Liver (tissue), 9 donors: ENCODE measurements around the gene ART3. TPM values are rescaled to one million over a fixed set of nuclear protein-coding genes. Genes with fewer than 3 reads are reported as not detected.

Experiments used
- DNase-seq: peaks from one replicate; pipeline ENCODE4 v3.0.0-alpha.2; 2017; ENCODE audit warnings: low spot score
- H3K27ac ChIP-seq, 2 donors: one replicate each; pipeline ENCODE4 v1.7.0; 2013; ENCODE audit warnings: inconsistent platforms in 2 of 2, low read length in 2 of 2, control low read depth in 1 of 2, low read depth in 1 of 2, mild to moderate bottlenecking in 1 of 2
- H3K27me3 ChIP-seq, 4 donors: one replicate each; pipeline versions ENCODE4 v1.6.1 to v1.7.0; 2013; ENCODE audit warnings: low read length in 3 of 4, inconsistent platforms in 1 of 4, mild to moderate bottlenecking in 1 of 4, moderate library complexity in 1 of 4; ENCODE audit not compliant: control insufficient read depth in 4 of 4, insufficient read depth in 4 of 4
- H3K36me3 ChIP-seq, 4 donors: one replicate each; pipeline versions ENCODE4 v1.6.1 to v1.7.0; 2013; ENCODE audit warnings: low read length in 3 of 4, mild to moderate bottlenecking in 3 of 4, low read depth in 1 of 4, moderate library complexity in 1 of 4; ENCODE audit not compliant: control insufficient read depth in 4 of 4, insufficient read depth in 3 of 4
- H3K4me1 ChIP-seq, 4 donors: one replicate each; pipeline versions ENCODE4 v1.6.1 to v1.7.0; 2013; ENCODE audit warnings: low read length in 3 of 4, mild to moderate bottlenecking in 3 of 4, moderate library complexity in 1 of 4; ENCODE audit not compliant: control insufficient read depth in 4 of 4, insufficient read depth in 4 of 4
- H3K4me3 ChIP-seq, 3 donors: one replicate each; pipeline versions ENCODE4 v1.6.1 to v1.7.0; 2013; ENCODE audit warnings: low read length in 3 of 3, control low read depth in 1 of 3, low read depth in 1 of 3, mild to moderate bottlenecking in 1 of 3
- H3K9ac ChIP-seq, 2 donors: one replicate each; pipeline ENCODE4 v1.7.0; 2013; ENCODE audit warnings: low read length in 2 of 2, mild to moderate bottlenecking in 2 of 2, moderate library complexity in 2 of 2, control low read depth in 1 of 2, low read depth in 1 of 2
- H3K9me3 ChIP-seq, 4 donors: one replicate each; pipeline versions ENCODE4 v1.6.1 to v1.7.0; 2013; ENCODE audit warnings: low read length in 3 of 4; ENCODE audit not compliant: control insufficient read depth in 4 of 4
- FOXA1 ChIP-seq: IDR thresholded peaks from 2 replicates; pipeline ENCODE4 v1.6.1; 2016; ENCODE audit warnings: antibody characterized with exemption
- FOXA2 ChIP-seq: IDR thresholded peaks from 2 replicates; pipeline ENCODE4 v1.6.1; 2016; ENCODE audit warnings: antibody characterized with exemption
- GABPA ChIP-seq, 2 donors: IDR thresholded peaks in 1 of 2; conservative IDR thresholded peaks in 1 of 2; 2 replicates each; pipeline ENCODE4 v1.6.1; 2016; ENCODE audit warnings: antibody characterized with exemption in 2 of 2, mild to moderate bottlenecking in 1 of 2, moderate library complexity in 1 of 2
- HNF4A ChIP-seq, 2 donors: conservative IDR thresholded peaks; 2 replicates each; pipeline ENCODE4 v1.6.1; 2016; ENCODE audit warnings: antibody characterized with exemption in 2 of 2, mild to moderate bottlenecking in 2 of 2
- HNF4G ChIP-seq: IDR thresholded peaks from 2 replicates; pipeline ENCODE4 v1.6.1; 2016; ENCODE audit warnings: antibody characterized with exemption
- JUND ChIP-seq, 2 donors: IDR thresholded peaks; 2 replicates each; pipeline ENCODE4 v1.6.1; 2016; ENCODE audit warnings: antibody characterized with exemption in 2 of 2
- NR2F2 ChIP-seq: IDR thresholded peaks from 2 replicates; pipeline ENCODE4 v1.6.1; 2016; ENCODE audit warnings: antibody characterized with exemption
- RAD21 ChIP-seq, 2 donors: IDR thresholded peaks; 2 replicates each; pipeline ENCODE4 v1.6.1; 2016; ENCODE audit warnings: antibody characterized with exemption in 2 of 2, mild to moderate bottlenecking in 2 of 2
- REST ChIP-seq: IDR thresholded peaks from 2 replicates; pipeline ENCODE4 v1.6.1; 2016; ENCODE audit warnings: antibody characterized with exemption, mild to moderate bottlenecking
- SP1 ChIP-seq: IDR thresholded peaks from 2 replicates; pipeline ENCODE4 v1.6.1; 2018; ENCODE audit warnings: antibody characterized with exemption, mild to moderate bottlenecking
- TAF1 ChIP-seq: conservative IDR thresholded peaks from 2 replicates; pipeline ENCODE4 v1.6.1; 2016; ENCODE audit warnings: antibody characterized with exemption, mild to moderate bottlenecking
- YY1 ChIP-seq: IDR thresholded peaks from 2 replicates; pipeline ENCODE4 v1.6.1; 2016; ENCODE audit warnings: antibody characterized with exemption, mild to moderate bottlenecking
- WGBS: extraction: QIAGEN DNeasy Blood & Tissue Kit; methylation state at CpG from one replicate; pipeline ENCODE4 v1.1.7; 2013; 5-methylcytosine and 5-hydroxymethylcytosine counted together
- polyA plus RNA-seq, 2 donors: library from polyadenylated mRNA; stranded (reverse) in 1 of 2; unstranded in 1 of 2; fragments of 200-250 nt in 1 of 2; fragments of >200 nt in 1 of 2; fragmentation: Nextera tagmentation in 1 of 2; extraction: Ambion mirVana in 1 of 2; gene quantifications; one replicate each; pipeline versions ENCODE4 v1.2.1 to v1.2.3, GENCODE V29; 2013 to 2015
- total RNA-seq, 2 donors: library from RNA; depleted of rRNA; stranded (reverse); fragments of >200 nt; gene quantifications; one replicate each; pipeline ENCODE4 v1.2.3, GENCODE V29; 2014
- TF ChIP-seq, protein P1 (sequence below): IDR thresholded peaks from 2 replicates; pipeline ENCODE4 v1.6.1; 2016; ENCODE audit warnings: antibody characterized with exemption
- donor health status: healthy.
- donor health status: healthy.
- donor health status: healthy.
- donor health status: healthy.
- donor health status: healthy.

ART3 gene
- total and polyA plus RNA-seq, 4 donors = 0.08 TPM; not detected in 3

GRCh38 chr4:76155979-76156378 lies 81.5 kb downstream of the ART3 start:
- no peak for DNase-seq
- 76% methylated on average over 3 of the region's 3 CpGs for WGBS
- H3K4me1 ChIP-seq = no peaks in the 10 kb centered on the region
- H3K9ac ChIP-seq = no peak overlapping the region
- H3K9me3 ChIP-seq = no peaks in the 10 kb centered on the region
- no peak overlapping the region for H3K4me3 ChIP-seq
- H3K27ac ChIP-seq = no peak overlapping the region
- H3K27me3 ChIP-seq = no peaks in the 10 kb centered on the region
- TF ChIP-seq TAF1 (no peak), FOXA1 (no peak), HNF4G (no peak), NR2F2 (no peak), JUND (IDR thresholded peaks at IDR 0.05) (no peak), HNF4A (conservative IDR thresholded peaks at IDR 0.05) (no peak), REST (no peak)
- H3K36me3 ChIP-seq = peaks cover 0 to 15% (median 12%) of the 10 kb centered on the region in 4 donors

- H3K27me3 ChIP-seq = no peaks in the 10 kb centered on the region
- no peaks in the 10 kb centered on the region for H3K9me3 ChIP-seq
- H3K9ac ChIP-seq = no peak overlapping the region
- 13% methylated on average over 2 of the region's 2 CpGs for WGBS
- TF ChIP-seq TAF1 (no peak), FOXA1 (no peak), YY1 (no peak), NR2F2 (no peak), JUND (IDR thresholded peaks at IDR 0.05) (no peak), RAD21 (IDR thresholded peaks at IDR 0.05) (no peak), SP1 (no peak), GABPA (IDR thresholded peaks at IDR 0.05 in 1 of 2, conservative IDR thresholded peaks at IDR 0.05 in 1 of 2) (no peak), FOXA2 (no peak), HNF4A (conservative IDR thresholded peaks at IDR 0.05) (no peak), HNF4G (no peak)
- TF ChIP-seq, protein P1, sequence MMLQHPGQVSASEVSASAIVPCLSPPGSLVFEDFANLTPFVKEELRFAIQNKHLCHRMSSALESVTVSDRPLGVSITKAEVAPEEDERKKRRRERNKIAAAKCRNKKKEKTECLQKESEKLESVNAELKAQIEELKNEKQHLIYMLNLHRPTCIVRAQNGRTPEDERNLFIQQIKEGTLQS = no peak
- H3K36me3 ChIP-seq = peaks cover 0 to 21% (median 19%) of the 10 kb centered on the region in 4 donors
- no peak overlapping the region for H3K4me3 ChIP-seq
- DNase-seq = no peak
- no peak overlapping the region for H3K27ac ChIP-seq
- H3K4me1 ChIP-seq = no peaks in the 10 kb centered on the region
These were observed 82.1 kb downstream of the ART3 start for GRCh38 chr4:76156635-76157034.

DNA sequence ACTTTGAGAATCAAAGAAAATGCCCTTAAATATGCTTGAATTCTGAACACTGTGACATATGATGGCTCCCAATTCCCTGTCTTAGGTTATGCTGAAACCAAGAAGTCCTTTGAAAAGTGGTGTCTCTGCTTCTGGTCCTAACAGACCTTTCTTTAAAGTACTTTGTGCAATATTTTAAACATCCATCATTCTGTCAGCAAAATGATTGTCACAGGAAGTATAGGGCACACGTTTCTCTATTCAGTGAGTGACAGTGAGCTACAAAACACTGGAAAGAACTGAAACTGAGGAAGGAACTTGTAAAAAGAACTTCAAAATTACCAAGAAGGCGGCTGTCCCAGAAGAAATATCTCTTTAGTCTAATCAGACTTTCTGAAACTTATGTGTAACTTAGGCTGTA lies 85.8 kb downstream of the ART3 start:
- TF ChIP-seq FOXA1 (no peak), YY1 (no peak), TAF1 (no peak), GABPA (IDR thresholded peaks at IDR 0.05 in 1 of 2, conservative IDR thresholded peaks at IDR 0.05 in 1 of 2) (no peak), JUND (IDR thresholded peaks at IDR 0.05) (no peak), FOXA2 (no peak), REST (no peak), SP1 (no peak), RAD21 (IDR thresholded peaks at IDR 0.05) (no peak), HNF4A (conservative IDR thresholded peaks at IDR 0.05) (no peak)
- TF ChIP-seq, protein P1 = no peak
- WGBS = 48% methylated on average over 2 of the region's 2 CpGs
- peaks cover 12 to 51% (median 44%) of the 10 kb centered on the region in 4 donors for H3K36me3 ChIP-seq

More for the DNA sequence above, 85.8 kb downstream of the ART3 start:
- Histone ChIP-seq H3K4me1 (no peaks in the 10 kb centered on the region), H3K9ac (no peak overlapping the region), H3K4me3 (no peak overlapping the region), H3K27ac (no peak overlapping the region), H3K9me3 (no peaks in the 10 kb centered on the region), H3K27me3 (no peaks in the 10 kb centered on the region)
- no peak for DNase-seq
